ENCODE data around the gene CYB5R4. TPM values are rescaled to one million over a fixed set of nuclear protein-coding genes. Genes with fewer than 3 reads are reported as not detected.

CYB5R4 gene
- total and polyA plus RNA-seq, 2 of the 8 experiments (the other 6 are each of a cell fraction or from before 2014, with no cell fraction given) = 2.8 to 14.6 TPM

GRCh38 chr6:83860359-83860755, 868 bp downstream of the CYB5R4 start:
- Histone ChIP-seq H3K27ac (ENCODE audit: low read depth, low read length) (no peak overlapping the region), H3K9ac (replicated peaks in 1 of 4; ENCODE audit: extremely low read depth in 1 of 4, low read depth in 3 of 4, low read length in 3 of 4) (peak overlapping the region in 1 of 4 experiments; percentile 54; a peak in 3 of 7 replicates), H3K36me3 (ENCODE audit: control insufficient read depth in 2 of 4, insufficient read depth in 4 of 4, low read length in 3 of 4) (peaks cover 0 to 8% (median 5%) of the 10 kb centered on the region in 4 experiments; a peak in 4 of 8 replicates), H3K27me3 (replicated peaks in 1 of 4; ENCODE audit: control insufficient read depth in 3 of 4, extremely low read depth in 1 of 4, insufficient read depth in 3 of 4, low read length in 3 of 4) (peaks cover 0 to 2% (median under 1%) of the 10 kb centered on the region in 4 experiments; a peak in 1 of 7 replicates), H3K79me2 (ENCODE audit: control insufficient read depth in 1 of 2, insufficient read depth in 2 of 2, low read length in 2 of 2) (peaks cover 0 to 34% of the 10 kb centered on the region in 2 experiments; a peak in 3 of 4 replicates), H3K4me1 (replicated peaks in 1 of 4; ENCODE audit: control insufficient read depth in 3 of 4, insufficient read depth in 4 of 4, low read length in 3 of 4) (peaks cover 0 to 3% (median 0%) of the 10 kb centered on the region in 4 experiments; a peak in 4 of 7 replicates), H3K79me1 (ENCODE audit: low read depth, low read length) (no peaks in the 10 kb centered on the region), H3K4me3 (ENCODE audit: extremely low read depth in 1 of 4, insufficient read depth in 2 of 4, low read depth in 3 of 4, low read length in 4 of 4) (peak overlapping the region; percentile 73 to 94 (median 84)), H2AFZ (ENCODE audit: low read length) (no peak overlapping the region), H3K4me2 (ENCODE audit: insufficient read depth in 1 of 2, low read depth in 2 of 2, low read length in 2 of 2) (peak overlapping the region; percentile 73 to 78), H2BK12ac (ENCODE audit: low read depth, low read length) (no peak overlapping the region), H2BK15ac (ENCODE audit: low read length) (no peak overlapping the region), H4K8ac (ENCODE audit: extremely low read depth, insufficient read depth, low read length) (no peak overlapping the region), H2BK5ac (ENCODE audit: low read depth, low read length) (no peak overlapping the region), H3K14ac (ENCODE audit: insufficient read length) (no peak overlapping the region), H2BK20ac (ENCODE audit: low read length) (no peak overlapping the region), H4K20me1 (replicated peaks in 1 of 2; ENCODE audit: control insufficient read depth in 1 of 2, insufficient read depth in 2 of 2, low read length in 2 of 2) (peaks cover 1 to 2% of the 10 kb centered on the region in 2 experiments), H3K4ac (replicated peaks; ENCODE audit: insufficient read length, low read depth, low read length) (no peak overlapping the region), H3K23ac (ENCODE audit: insufficient read length) (no peak overlapping the region), H3K9me3 (ENCODE audit: insufficient read depth in 2 of 2, low read depth in 1 of 2, low read length in 1 of 2) (no peaks in the 10 kb centered on the region), H3K23me2 (ENCODE audit: low read depth, low read length) (peaks cover 2% of the 10 kb centered on the region; the same call in 1 of the 2 replicates), H2AK5ac (ENCODE audit: low read depth, low read length) (no peak overlapping the region), H2BK120ac (replicated peaks; ENCODE audit: low read depth, low read length) (no peak overlapping the region), H4K5ac (ENCODE audit: insufficient read length, low read depth, low read length) (no peak overlapping the region), H4K91ac (replicated peaks; ENCODE audit: insufficient read length, low read length) (no peak overlapping the region), H3K18ac (ENCODE audit: extremely low read depth, low read length) (no peak overlapping the region), H3K56ac (replicated peaks; ENCODE audit: insufficient read length, low read depth, low read length) (no peak overlapping the region)
- FAIRE-seq (no peak), DNase-seq (ENCODE audit: low read depth in 1 of 2, low spot score in 2 of 2) (no peak)
- no peak for TF ChIP-seq SP1 (IDR thresholded peaks at IDR 0.05; ENCODE audit: low read depth, low read length)
- no peak for TF ChIP-seq ASH2L (IDR thresholded peaks at IDR 0.05; ENCODE audit: low read length)
- CTCF ChIA-PET (ENCODE audit: partially characterized antibody) = interaction anchor here (0.6 to 1.2 kb wide), 3 partner anchors 19 to 339 kb away, joined by 3 to 4 read pairs (median 4); no protein-coding TSS in a partner anchor
- 51% methylated on average over 7 of the region's 7 CpGs; no CpG with 5 or more reads in 1 of the 2 experiments for WGBS, 2 experiments (ENCODE audit: extremely low coverage in 1 of 2, insufficient coverage in 1 of 2, insufficient read length in 1 of 2, insufficient replicate concordance in 2 of 2, low coverage in 1 of 2, low lambda C conversion rate in 2 of 2, missing lambda C conversion rate in 1 of 2)
- POLR2A ChIA-PET (ENCODE audit: partially characterized antibody) = interaction anchor here (1.1 to 1.6 kb wide), 2 partner anchors 9 to 192 kb away, joined by 3 to 4 read pairs; no protein-coding TSS in a partner anchor
